Fibroblast of upper back skin (primary cell): ENCODE measurements around the gene CPSF2.
A peak's percentile ranks its signal among the peaks of the same experiment; 100 is the strongest.

Source experiments
- DNase-seq: peaks from one replicate; pipeline ENCODE4 v3.0.0-alpha.2; 2013

CPSF2 gene

GRCh38 chr14:92121670-92122350 is at the start of gene CPSF2, which contains the start of gene NDUFB1:
Gene CPSF2, plus strand, starts transcription at chr14:92121969. Its CDS starts 9,016 bp downstream, at chr14:92130985.
Gene NDUFB1, minus strand, starts transcription at chr14:92121706. Its CDS starts 4,069 bp downstream, at chr14:92117637.
- peak; percentile 74 for DNase-seq

DNA sequence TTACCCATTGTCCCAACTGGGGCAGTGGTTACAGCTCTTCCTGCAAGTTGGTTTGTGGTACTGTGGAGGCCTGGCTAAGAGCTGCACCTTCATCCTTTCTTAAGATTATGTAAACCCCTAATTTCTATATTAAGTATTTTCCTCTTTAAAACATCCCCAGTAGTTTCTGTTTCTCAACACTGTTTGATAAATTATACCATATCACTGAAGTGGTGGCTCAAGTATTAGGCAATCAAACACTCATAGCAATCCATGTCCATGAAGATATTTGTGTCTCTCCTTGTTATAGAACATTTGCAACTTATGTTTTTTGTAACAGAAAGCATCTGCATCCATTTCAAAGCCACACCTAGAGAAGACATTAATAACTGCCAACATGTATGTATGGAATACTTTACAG is 47.2 kb upstream of the CPSF2 start:
- DNase-seq = no peak

- DNase-seq = no peak
Measured at GRCh38 chr14:92088494-92088893, 33.3 kb upstream of the CPSF2 start.

- no peak for DNase-seq
Measured at GRCh38 chr14:92093320-92093719, 28.4 kb upstream of the CPSF2 start.

DNA sequence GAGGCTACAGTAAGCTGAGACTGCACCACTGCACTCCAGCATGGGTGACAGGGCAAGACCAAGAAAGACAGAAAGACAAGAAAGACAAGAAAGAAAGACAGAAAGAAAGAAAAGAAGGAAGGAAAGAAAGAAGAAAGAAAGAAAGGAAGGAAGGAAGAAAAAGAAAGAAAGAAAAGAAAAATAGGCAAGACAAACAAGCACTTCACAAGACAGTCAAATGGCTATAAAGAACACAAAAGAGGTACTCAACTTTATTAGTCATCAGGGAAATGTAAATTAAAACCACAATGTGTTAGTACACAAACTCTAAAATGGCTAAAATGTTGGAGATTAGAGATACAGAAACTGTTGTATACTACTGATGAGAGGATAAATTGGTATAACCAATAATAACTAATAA is 22.0 kb upstream of the CPSF2 start:
- DNase-seq = no peak

GRCh38 chr14:92103363-92103989 is 18.3 kb upstream of the CPSF2 start:
- DNase-seq = no peak

GRCh38 chr14:92105073-92105892 is 16.5 kb upstream of the CPSF2 start:
- no peak for DNase-seq

DNA sequence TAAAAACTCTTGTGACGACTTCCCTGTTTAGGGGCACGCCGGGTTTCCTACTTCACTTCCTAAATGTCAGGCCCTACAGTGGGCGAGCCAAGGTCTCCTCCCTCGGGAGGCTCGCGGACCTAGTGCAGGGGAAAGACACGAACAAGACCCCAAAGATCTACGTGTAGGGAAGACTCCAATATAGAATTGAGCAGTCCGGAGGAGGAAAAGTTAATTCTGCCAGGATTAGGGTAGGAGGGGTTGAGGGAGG is 16.0 kb upstream of the CPSF2 start:
- no peak for DNase-seq

DNA sequence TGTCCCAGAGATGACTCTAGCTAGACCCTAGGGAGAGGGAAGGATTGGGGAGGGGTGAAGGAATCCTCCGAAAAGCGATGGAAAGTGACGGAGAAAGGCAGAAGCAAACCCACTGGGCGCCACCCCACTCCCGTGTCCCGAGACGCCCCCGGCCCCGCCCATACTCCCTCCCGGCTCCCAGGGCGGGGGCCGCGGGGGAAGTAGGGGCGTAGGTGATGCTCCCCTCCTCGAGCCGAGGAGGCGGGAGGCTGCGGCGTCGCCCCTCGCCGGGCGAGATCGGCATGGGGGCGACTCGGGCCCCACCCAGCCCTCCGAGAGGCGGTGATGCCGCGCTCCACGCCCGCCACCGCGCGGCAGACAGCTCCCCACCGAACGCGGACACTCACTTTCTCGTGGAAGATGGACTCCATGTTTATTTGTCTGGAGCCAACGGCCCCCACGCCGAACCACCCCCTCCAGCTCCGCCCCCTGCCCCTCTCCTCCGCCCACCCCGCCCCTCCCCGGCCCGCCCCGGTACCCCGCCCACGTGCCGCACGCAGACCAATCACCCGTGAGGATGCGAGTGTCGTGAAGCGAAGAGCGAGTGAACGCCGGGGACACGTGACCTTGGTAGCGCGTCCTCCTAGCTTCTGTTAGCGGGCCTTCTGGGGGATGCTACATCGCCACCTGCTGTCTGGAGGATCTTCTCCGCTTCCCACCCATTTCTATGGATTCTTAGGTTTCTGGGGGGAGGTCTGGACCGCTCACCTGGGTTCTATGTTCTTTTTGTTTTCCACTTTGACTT is 15.4 kb upstream of the CPSF2 start, which contains the start of gene ATXN3:
Gene ATXN3 (minus strand): TSS at position 440 of the 784 bp plus-strand sequence. CDS start 30 bp downstream, at position 410.
- DNase-seq = peak; percentile 99

- no peak for DNase-seq
Measured at GRCh38 chr14:92108345-92109254, 13.2 kb upstream of the CPSF2 start.

DNA sequence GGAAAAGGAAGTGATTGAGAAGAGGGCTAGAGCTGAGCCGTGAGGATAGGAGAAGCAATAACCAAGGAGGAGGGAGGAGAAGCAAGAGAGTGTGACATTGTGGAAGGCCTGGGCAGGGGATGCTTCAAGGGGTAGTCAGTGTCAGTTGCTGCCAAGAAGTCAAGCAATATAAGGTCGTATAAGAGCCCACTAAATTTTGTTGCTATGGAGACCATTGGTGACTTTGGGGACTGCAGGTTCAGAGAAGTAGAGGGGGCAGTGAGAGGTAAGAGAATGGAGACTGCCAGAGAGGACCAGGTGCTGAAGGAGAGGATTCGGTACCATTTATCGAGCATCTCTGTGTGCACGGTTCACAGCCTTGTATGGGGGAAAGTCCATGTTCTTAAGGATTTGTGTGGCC is 12.3 kb upstream of the CPSF2 start:
- DNase-seq = no peak

DNA sequence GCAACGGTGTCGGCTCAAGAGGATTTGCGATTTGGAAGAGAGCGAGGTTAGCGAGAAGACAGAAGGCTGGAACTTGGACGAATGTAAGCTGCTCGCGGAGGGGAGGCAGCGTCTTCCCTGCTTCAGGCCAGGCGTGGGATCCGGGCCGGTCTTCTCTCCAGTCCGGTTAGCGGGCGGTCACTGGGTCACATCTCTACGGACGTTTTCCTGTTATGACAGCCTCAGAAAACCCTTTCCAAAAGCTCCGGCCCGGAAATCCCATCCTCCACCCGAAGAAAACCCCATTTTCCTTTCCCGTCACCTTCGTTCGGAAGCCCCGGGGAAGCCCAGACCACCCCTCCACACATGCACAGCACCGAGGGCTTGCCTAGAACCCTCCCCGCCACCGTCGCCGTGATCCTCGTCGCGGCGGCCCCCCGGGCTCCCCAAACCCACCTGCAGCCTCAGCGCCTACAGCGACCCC is 531 bp upstream of the CPSF2 start:
- peak; percentile 13 for DNase-seq

- DNase-seq = peak; percentile 17
Measured at GRCh38 chr14:92122351-92122677, 545 bp downstream of the CPSF2 start.

DNA sequence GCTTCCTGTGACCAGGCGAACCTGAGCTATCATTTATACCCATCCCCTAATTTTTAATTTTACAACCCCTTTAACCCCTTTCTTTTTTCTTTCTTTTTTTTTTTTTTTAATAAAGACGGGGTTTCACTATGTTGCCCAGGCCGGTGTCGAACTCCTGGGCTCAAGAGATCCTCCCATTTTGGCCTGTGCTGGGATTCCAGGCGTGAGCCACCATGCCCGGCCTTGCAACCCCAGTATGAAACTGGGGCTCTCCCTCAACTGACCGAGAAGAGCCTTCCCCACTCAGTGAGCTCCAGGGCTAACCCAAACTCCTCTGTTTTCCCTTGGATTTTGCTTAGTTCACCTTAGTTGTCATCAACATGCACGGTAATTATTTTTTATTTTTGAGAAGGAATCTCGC is 992 bp downstream of the CPSF2 start:
- no peak for DNase-seq

DNA sequence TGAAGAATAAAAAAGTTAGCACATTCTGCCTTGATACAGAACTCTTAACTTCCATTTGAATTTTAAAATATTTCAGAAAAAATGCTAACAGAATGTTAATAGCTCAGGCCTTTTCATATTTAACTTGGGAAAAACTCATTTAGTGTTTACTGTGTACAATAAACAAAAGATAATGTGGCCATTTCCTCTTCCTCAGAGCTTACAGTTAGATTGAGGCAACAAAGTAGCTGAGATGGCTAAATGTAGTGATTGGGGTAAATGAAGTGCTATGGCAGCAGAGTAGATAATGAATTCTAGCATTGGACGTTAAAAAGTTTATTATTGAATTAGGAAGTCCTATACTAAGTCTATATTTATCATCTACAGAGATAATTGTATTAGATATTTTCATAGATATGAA is 12.7 kb downstream of the CPSF2 start:
- DNase-seq = no peak

- DNase-seq = peak; percentile 44
Measured at GRCh38 chr14:92135269-92135668, 13.5 kb downstream of the CPSF2 start.

DNA sequence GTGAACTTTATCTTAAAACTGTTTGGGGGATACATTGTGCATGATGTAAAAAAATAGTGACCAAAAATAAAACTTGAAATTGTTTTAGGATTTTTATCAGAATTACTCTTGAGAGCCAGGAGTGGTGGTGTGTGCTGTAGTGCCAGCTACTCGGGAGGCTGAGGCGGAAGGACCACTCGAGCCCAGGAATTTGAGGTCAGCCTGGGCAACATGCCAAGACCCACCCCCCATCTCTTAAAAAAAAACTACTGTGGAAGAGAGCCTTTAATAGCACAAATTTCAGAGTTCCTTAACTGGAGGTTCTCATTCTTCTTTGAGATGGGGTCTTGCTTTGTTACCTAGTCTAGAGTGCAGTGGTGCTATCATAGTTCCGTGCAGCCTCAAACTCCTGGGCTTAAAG is 21.5 kb downstream of the CPSF2 start:
- peak; percentile 8 for DNase-seq

GRCh38 chr14:92143962-92144361 is 22.2 kb downstream of the CPSF2 start:
- no peak for DNase-seq

DNA sequence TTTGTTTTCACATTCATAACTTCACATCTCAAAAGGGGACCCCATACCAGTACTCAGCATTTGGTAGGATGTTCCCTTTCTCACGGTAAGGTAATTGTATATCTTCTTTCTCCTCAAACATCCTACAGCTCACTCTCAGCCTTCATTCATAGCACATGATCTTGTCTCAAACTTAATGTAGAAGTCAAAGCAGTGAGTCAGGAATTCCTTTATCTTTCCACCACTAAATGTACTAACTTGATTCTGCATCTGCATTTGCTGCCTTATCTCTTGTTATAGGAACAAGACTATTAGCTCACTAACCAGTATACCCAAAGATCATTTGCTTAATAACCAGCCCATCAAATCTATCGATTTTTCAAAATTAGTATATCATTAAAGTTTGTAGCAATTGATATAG is 22.9 kb downstream of the CPSF2 start:
- peak; percentile 14 for DNase-seq

GRCh38 chr14:92153581-92153980 is 31.8 kb downstream of the CPSF2 start:
- no peak for DNase-seq

- DNase-seq = peak; percentile 23
Measured at GRCh38 chr14:92154283-92154942, 32.6 kb downstream of the CPSF2 start.
